ENCODE data around the gene PREX1. TPM values are rescaled to one million over a fixed set of nuclear protein-coding genes. Genes with fewer than 3 reads are reported as not detected.
"Not testable (repeated sequence)": the region's sequence is repeated elsewhere in the genome, so short reads cannot be mapped to it uniquely, and the experiment has no call there.

Gene PREX1
- total RNA-seq, 1 experiment from 2014 or later: 32.6 TPM

DNA sequence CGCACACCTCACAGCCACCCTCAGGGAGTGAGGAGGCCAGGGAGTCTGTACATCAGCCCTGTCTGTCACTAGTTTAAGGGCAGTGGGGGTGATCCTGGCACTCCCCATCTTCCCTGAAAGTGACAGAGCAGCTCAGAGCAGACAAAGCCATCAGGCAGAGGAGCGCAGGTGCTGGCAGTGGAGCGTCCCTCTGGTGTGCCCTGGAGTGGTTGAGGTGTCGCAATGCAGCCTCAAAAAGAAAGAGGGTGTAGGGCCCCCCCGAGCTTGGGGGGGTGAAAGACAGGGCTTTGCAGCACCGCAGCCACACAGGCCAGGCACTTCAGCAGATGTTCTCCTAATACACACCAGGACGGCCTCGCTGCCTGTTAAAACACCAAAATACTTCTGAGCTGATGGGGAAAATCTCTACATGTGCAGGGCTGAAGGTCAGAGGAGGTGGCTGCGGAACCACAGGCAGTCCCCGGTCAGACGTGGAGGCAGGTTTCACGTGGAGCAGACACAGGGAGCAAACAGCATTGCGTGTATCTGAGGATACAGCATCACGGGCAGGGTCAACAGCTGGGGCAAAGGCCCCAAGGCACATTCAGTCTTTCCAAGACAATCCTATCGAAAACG lies 69.5 kb downstream of the PREX1 start:
- DNase-seq (ENCODE audit: low read depth): no peak

DNA sequence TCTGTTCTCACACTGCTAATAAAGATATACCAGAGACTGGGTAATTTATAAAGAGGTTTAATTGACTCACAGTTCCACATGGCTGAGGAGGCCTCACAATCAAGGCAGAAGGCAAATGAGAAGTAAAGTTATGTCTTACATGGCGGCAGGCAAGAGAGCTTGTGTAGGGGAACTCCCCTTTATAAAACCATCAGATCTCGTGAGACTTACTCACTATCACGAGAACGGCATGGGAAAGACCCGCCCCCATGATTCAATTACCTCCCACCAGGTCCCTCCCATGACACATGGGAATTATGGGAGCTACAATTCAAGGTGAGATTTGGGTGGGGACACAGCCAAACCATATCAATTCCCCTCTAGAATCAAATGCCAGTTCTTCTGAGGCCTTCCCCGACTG lies 71.0 kb downstream of the PREX1 start:
- DNase-seq (ENCODE audit: low read depth): not testable (repeated sequence)

GRCh38 chr20:48754292-48754691 lies 73.5 kb downstream of the PREX1 start:
- no peak for DNase-seq (ENCODE audit: low read depth)

GRCh38 chr20:48752963-48753362 lies 74.8 kb downstream of the PREX1 start:
- DNase-seq (ENCODE audit: low read depth): no peak

- no peak for DNase-seq (ENCODE audit: low read depth)
Observed at GRCh38 chr20:48751871-48752270, 75.9 kb downstream of the PREX1 start.

DNA sequence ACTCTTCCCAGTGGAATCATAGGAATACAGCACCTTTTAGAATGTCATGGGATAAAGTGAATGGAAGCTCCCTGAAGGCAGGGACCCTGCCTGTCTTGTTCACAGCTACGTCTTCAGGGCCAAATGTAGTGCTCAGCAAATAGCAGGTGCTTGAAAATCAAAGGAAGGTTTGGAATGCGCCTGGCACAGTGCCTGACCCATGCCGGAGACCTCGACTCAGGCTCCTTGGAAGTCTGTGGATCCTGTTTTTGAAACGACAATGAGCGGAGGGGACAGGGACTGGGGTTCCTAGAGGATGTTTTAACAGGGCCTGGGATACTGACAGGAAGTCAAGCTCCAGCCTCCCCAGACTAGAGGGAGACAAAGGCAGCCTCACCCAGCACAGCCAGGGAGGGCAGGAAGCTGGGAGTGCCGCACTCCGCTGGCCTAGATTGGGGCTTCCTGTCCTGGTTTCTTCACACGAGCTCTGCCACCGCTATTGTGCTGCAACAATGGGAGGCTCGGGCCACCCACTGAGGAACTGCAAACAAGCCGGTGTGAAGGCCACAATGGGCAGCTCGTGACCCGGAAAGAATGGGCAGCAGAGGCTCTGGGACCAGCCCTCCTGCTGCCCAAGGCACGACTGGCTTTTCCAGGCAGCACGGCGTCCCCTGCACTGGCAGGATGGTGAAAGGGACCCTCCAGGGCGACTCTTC lies 76.7 kb downstream of the PREX1 start:
- no peak for DNase-seq (ENCODE audit: low read depth)

DNA sequence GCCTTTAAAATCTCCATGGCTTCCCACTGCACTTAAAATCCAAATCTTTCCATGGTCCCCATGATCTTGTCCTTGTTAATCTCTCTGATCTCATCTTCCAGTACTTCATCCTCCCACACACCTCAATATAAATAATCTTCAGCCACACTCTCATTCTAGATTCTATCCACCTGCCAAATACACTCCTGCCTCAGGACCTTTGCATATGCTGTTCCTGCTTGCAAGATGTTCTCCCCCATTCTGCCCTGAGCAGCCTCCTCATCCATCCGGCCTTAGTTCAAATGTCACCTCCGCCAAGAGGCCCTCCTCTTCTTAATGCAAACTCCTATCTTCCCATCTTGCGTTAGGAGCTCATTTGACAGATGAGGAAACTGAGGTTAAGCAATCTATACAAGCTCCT lies 77.4 kb downstream of the PREX1 start:
- DNase-seq (ENCODE audit: low read depth): no peak

GRCh38 chr20:48749437-48749836 lies 78.4 kb downstream of the PREX1 start:
- DNase-seq (ENCODE audit: low read depth): no peak

- no peak for DNase-seq (ENCODE audit: low read depth)
Observed at GRCh38 chr20:48748556-48748955, 79.2 kb downstream of the PREX1 start.

- DNase-seq (ENCODE audit: low read depth): no peak
Observed at GRCh38 chr20:48747840-48748414, 79.9 kb downstream of the PREX1 start.

- no peak for DNase-seq (ENCODE audit: low read depth)
Observed at GRCh38 chr20:48745330-48745729, 82.5 kb downstream of the PREX1 start.

GRCh38 chr20:48744515-48744914 lies 83.3 kb downstream of the PREX1 start:
- no peak for DNase-seq (ENCODE audit: low read depth)

DNA sequence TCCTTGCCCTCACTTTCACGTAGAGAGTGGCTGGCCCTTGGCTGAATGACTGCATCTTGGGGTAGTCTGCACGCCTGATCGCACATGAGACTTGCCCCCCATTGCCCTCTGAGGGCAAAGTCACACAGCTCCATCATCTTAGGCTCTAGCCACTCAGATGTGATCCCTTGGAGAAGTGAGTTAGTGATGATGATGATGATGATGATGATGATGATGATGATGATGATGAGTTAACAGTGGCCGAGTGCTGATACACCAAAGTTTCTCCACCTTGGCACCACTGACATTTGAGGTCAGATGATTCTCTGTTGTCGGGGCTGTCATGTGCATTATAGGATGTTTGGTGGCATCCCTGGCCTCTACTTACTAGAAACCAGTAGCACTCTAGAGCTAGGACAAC lies 84.0 kb downstream of the PREX1 start:
- DNase-seq (ENCODE audit: low read depth): no peak

- no peak for DNase-seq (ENCODE audit: low read depth)
Observed at GRCh38 chr20:48742912-48743680, 84.7 kb downstream of the PREX1 start.

GRCh38 chr20:48742233-48742632 lies 85.6 kb downstream of the PREX1 start:
- no peak for DNase-seq (ENCODE audit: low read depth)

DNA sequence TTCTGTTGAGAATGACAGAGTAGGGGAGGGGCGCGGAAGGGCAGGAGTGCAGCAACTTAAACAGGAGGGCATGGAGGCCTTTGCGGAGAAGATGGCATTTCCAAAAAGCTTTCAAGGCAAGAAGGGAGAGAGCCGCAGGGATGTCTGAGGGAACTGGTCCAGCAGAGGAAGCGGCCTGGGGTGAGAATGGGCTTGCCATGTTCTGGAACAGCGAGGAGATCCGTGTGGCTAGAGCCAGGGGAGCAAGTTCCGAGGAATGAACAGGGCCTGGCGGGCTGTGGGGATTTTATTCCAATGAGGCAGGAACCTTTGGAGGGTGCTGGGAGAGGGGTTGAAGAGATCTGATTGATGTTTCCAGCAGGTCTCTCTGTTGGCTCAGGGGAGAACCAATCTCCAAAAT lies 86.1 kb downstream of the PREX1 start:
- DNase-seq (ENCODE audit: low read depth): no peak

DNA sequence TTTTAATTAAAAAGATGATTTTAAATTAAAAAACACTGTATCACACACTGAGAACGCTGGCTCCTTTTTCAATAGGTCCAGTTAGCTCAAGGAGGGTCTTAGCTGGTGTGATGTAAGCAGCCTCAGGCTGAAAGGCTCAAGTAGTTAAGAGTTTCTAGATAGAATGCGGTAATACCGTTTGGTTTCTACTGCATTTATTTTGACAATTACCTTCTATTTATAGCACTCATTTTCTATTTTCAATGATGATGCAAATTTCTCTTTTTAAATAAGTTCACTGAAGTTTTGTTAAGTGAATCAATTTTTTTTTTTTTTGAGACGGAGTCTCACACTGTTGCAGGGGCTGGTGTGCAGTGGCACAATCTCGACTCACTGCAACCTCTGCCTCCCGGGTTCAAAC lies 87.1 kb downstream of the PREX1 start:
- no peak for DNase-seq (ENCODE audit: low read depth)

- no peak for DNase-seq (ENCODE audit: low read depth)
Observed at GRCh38 chr20:48740292-48740649, 87.5 kb downstream of the PREX1 start.

- DNase-seq (ENCODE audit: low read depth): no peak
Observed at GRCh38 chr20:48739395-48740291, 88.2 kb downstream of the PREX1 start.

- no peak for DNase-seq (ENCODE audit: low read depth)
Observed at GRCh38 chr20:48738399-48739304, 89.1 kb downstream of the PREX1 start.
